Measurements from ENCODE around the gene FRMPD3. TPM values are rescaled to one million over a fixed set of nuclear protein-coding genes. Genes with fewer than 3 reads are reported as not detected.

FRMPD3 gene
- total RNA-seq: 0.09 TPM

DNA sequence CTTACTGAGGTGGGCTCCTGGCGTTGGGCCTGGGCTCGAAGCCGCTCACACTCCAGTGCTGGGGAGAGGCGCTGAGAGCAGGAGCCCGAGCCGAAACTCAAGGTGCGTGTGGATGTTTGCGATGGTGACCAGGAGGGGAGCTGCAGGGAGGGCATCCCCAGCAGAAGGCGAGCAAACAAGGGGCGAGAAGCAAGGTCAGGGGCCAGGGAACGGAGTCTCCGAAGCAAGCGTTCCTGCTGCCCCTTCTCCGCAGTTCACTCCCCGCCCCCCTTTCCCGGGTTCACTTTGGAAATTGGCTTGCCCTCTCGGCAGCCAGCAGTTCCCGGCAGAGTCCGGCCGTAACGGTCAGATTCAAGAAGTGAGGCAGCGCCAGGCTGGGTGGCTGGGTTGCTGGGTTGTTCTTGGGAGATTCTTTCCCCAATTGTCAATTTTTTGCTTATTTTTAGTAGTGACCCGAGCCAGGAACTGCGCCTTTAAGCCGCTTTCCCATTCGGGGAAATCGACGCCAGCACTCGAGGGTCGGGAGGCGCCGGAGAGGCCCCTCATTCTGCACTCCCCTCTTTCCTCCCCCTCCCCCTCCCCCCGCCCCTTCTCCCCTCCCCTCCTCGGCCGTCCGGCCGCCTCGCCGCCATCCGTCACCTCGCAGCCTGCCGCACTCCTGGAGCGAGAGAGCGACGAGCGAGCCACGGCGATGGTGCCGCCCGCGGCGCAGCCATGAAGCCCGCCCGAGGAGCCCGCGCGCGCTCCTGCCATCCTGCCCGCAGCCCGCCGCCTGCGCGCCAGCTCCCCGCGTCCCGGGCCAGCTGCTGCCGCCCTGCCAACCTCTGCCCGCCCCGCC is at the start of gene FRMPD3:
TSS of gene FRMPD3 (plus strand) at position 655 of the 838 bp plus-strand sequence. CDS start 76,937 bp downstream, outside the sequence.
- intact Hi-C loops (cut with DNase I): no loop called here
- DNase-seq (ENCODE audit: low spot score) (no peak), ATAC-seq (no peak)

DNA sequence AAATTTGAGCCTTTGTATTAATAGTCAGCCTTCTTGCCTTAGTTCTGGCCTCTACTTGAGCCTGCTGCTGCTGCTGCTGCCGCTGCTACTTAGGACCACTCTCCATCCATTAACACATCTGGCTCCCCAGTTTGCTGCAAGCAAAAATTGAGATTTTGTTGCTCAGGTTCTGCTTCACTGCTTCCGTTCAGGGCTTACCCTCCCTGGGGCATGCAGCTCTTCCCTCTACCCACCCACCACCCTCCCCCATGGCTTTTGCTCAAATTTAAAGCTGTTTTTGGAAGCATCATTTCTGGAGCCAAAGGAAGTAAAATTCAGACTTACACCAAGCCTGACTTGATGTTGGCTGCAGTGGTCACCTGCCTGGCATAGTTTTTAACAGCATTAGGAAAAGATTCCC is 28.9 kb upstream of the FRMPD3 start:
- intact Hi-C loops (cut with DNase I): no loop called here
- no peak for ATAC-seq
- DNase-seq (ENCODE audit: low spot score): no peak

DNA sequence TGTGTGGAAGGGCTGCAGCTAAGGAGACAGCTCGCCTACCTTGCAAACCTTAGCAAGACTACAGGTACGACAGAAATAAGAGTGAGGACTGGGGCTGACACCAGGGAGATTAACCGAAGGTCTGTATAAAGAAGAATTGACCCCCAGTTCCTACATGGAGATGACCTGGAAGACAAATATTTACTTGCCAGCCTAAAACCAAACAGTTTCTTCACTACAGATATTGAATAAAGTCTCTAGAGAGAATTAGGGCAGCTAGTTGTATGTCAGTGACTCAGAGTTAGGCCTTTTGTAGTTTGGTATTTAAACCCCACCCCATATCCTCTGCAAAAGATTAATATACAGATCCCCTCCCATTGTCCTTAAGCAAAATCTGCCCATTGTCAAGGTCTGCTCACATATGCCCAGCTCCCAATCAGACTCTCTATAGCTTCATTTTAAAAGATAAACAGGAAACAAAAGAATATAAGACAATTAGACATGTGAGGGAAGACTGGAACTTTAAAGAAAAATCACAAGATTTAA is 28.1 kb upstream of the FRMPD3 start:
- DNase-seq (ENCODE audit: low spot score): no peak
- no peak for ATAC-seq
- intact Hi-C loops (cut with DNase I): no loop called here

DNA sequence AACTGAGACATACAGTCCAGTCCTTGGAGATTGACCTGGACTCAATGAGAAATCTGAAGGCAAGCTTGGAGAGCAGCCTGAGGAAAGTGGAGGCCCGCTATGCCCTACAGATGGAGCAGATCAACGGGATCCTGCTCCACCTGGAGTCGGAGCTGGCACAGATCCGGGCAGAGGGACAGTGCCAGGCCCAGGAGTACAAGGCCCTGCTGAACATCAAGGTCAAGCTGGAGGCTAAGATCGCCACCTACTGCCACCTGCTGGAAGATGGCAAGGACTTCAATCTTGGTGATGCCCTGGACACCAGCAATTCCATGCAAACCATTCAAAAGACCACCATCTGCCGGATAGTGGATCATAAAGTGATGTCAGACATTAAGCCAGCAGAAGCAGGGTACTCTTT is 20.4 kb upstream of the FRMPD3 start:
- DNase-seq (ENCODE audit: low spot score) (no peak), ATAC-seq (no peak)

DNA sequence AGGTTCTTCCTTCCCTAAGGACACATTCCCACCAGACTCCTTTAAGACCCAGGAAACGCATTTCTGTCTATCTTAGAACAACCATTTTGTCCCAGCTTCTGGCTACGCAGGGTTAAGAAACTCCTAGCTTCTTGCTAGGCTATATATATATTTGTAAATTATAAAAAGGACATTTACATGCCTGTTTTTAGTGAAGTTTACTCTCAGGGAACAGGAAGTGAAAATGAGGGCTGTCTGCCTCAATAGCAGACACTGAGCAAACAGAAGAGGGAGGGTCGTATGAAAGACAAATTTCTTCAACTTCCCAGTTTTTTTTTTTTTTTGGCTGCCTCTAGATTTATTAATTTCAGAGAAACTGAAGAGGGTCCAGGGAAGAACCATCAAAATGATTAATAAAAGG is 9.3 kb upstream of the FRMPD3 start:
- intact Hi-C loops (cut with DNase I): no loop called here
- ATAC-seq: no peak
- no peak for DNase-seq (ENCODE audit: low spot score)

More for the DNA sequence above, 20.4 kb upstream of the FRMPD3 start:
- intact Hi-C loops (cut with DNase I): no loop called here

DNA sequence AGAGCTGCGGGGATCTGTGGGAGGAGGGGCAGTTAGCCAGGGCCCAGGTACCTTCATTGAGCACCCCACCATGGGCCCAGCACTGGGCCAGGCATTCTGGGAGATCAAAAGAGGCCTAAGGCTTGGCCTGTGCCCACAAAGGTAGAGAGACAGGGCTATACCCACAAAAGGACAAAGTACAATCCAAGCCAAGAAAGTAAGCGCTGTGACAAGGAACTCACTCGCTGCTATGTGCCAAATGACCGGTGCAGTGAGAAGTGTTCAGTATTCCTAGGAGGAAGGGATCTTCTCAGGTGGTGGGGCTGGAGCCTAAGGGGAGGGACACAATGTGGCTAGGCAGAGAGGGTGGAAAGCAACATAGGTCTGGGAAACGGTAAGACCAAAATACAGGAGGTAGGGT is 8.8 kb upstream of the FRMPD3 start:
- ATAC-seq (no peak), DNase-seq (ENCODE audit: low spot score) (no peak)
- intact Hi-C loops (cut with DNase I): no loop called here

GRCh38 chrX:107442914-107443527 is 6.4 kb upstream of the FRMPD3 start:
- ATAC-seq (no peak), DNase-seq (ENCODE audit: low spot score) (no peak)
- intact Hi-C loops (cut with DNase I): no loop called here

GRCh38 chrX:107445146-107445545 is 4.3 kb upstream of the FRMPD3 start:
- ATAC-seq: no peak
- intact Hi-C loops (cut with DNase I): no loop called here
- DNase-seq (ENCODE audit: low spot score): no peak

DNA sequence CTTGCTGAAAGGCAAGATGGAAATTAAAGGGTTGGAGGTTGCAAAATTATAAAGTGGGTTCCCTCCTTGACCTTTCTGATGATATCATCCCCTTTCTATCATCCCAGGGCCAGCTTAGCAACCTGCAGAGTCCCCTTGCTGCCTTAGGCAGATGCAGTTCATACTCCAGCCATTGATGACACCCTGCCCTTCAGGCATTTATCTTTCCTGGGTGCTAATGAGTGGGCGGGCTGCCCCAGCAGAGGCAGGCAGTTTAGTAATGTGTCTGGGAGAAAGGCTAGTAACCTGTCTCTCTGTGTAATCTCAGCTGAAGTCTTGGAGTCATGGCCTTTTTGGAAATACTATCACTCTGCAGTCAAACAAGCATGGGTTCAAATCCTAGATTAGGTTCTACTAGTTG is 3.8 kb upstream of the FRMPD3 start:
- intact Hi-C loops (cut with DNase I): no loop called here

DNA sequence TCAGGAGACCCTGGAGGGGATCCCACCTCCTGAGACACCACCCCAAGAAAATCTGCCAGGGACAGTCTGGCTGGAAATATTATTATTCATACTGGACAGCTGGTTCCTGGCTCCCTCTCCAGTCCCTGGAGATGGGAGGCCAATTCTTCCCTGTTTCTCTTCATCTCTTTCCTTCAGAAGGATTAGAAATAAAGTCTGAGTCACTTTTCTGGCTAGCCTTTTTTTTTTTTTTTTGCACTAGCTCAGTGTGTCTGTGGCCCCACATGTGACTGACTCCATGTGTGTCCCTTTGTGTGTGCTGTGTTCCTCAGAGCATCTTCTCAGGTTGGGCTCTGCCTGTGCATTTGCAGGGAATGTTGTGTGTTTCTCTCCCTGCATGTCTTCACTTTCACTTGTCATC is 1.8 kb upstream of the FRMPD3 start:
- ATAC-seq (no peak), DNase-seq (ENCODE audit: low spot score) (no peak)
- intact Hi-C loops (cut with DNase I): no loop called here

More for the DNA sequence above, 3.8 kb upstream of the FRMPD3 start:
- ATAC-seq (no peak), DNase-seq (ENCODE audit: low spot score) (no peak)

- intact Hi-C loops (cut with DNase I): no loop called here
- ATAC-seq: no peak
Observed at GRCh38 chrX:107448625-107448997, 841 bp upstream of the FRMPD3 start.

GRCh38 chrX:107450823-107451509 is 1.5 kb downstream of the FRMPD3 start:
- intact Hi-C loops (cut with DNase I): no loop called here
- DNase-seq (ENCODE audit: low spot score) (no peak), ATAC-seq (peak; percentile 17)

More at GRCh38 chrX:107448625-107448997, 841 bp upstream of the FRMPD3 start:
- DNase-seq (ENCODE audit: low spot score): no peak

DNA sequence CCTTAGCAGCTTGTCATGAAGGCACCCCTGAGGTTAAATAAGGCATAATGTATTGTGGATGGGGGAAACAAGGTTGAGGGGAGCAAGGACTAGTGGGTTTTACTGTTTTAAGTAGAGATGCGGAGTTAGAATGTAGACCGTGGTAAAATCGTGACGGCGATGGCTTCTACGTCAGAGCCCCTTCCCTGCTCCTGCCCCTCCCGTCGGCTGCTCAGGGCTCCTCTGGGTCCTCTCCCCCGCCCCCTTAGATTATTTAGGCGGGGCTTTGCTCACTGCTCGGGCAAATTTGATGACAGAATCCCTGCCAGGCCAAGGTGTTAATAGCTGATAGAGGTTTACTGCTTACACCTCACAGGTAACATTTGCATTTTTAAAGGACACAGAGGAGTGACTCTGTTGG is 2.3 kb downstream of the FRMPD3 start:
- DNase-seq (ENCODE audit: low spot score) (no peak), ATAC-seq (no peak)
- intact Hi-C loops (cut with DNase I): no loop called here

GRCh38 chrX:107452581-107452980 is 3.1 kb downstream of the FRMPD3 start:
- ATAC-seq: no peak
- DNase-seq (ENCODE audit: low spot score): no peak
- intact Hi-C loops (cut with DNase I): no loop called here

DNA sequence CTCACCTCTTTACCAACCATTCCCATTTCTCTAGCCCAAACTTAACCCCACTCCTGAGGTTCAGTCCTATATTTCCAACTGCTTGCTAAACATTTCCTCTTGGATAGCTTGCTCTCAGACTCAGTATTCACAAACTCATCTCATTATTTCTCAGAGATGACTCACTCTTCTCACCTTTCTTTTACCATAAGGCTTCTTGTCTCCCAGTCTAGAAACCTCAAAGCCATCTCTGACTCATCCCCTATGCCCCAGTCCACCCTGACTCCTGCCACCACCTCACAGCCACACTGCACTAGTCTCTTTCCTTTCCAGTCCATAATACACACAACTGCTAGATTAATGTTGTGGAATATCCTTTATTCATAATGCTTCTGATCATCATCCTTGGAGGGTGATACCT is 4.8 kb downstream of the FRMPD3 start:
- intact Hi-C loops (cut with DNase I): no loop called here
- DNase-seq (ENCODE audit: low spot score) (no peak), ATAC-seq (no peak)

DNA sequence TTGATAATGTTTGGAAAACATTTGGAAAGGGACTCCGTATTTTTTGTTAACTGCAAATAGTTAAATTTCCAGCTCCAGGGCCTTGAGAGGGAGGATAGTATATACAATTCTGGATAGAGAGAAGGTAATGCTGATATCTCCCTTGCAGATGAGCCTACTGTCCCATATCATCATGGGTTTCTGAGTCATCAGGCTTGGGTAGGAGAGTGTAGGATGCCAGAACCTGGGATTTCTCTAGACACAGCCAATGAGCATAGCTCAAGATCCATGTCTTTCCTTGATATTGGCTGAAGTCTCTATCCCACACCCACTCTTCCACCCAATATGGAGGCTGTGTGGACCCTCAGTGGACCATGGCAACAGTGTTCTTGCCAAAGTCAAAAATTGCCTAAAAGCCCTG is 7.8 kb downstream of the FRMPD3 start:
- intact Hi-C loops (cut with DNase I): no loop called here
- ATAC-seq (no peak), DNase-seq (ENCODE audit: low spot score) (no peak)

DNA sequence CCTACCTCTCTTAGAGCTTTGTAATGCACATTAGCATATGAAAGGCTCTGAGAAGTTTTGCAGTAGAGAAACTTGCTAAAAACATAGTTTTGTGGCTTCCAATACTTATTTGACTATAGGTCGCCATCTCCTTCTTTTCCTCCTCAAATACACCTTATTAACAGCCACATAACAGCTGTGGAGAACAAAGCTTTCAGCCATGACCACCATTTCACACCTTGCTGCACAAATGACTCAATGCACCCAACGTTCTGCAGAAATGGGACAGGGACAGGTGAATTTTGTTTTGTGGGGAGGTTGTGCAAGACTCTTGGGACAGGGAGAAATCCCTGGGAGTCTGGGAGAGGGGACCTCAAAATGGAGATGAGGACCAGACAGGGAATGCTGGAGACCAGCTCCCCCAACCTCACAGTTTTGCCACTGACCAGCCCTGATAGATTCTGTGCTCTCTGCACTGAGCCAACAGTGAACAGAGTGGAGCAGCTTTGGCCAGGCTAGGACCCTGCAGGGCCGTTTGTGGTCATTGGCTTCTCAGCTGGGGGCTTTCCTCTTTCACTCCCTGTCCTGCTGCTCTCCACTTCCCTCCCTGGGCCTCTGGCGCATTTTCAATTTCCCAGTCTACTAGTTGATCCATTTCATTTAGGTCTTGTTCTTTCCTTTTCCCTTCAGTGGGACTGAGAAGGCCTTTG is 16.6 kb downstream of the FRMPD3 start:
- DNase-seq (ENCODE audit: low spot score): no peak
- ATAC-seq: no peak
- intact Hi-C loops (cut with DNase I): no loop called here

DNA sequence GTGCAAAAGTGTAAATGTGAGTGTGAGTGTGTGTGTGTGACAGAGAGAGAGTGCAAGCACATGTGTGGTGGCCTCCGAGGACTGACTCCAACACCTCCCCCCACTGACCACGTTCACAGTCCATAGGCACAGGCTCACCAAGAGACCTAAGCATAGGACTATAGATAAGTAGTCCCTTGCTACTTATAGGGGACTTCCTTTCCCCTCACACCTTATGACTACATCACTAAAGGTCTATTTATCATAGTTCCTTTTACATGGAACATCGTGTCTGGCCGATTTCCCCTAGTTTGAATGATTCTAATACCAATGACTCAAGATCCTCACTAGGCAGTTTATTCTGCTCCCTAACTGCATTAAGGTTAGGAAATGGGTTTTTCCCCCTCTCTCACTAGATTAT is 17.8 kb downstream of the FRMPD3 start:
- ATAC-seq (no peak), DNase-seq (ENCODE audit: low spot score) (no peak)
- intact Hi-C loops (cut with DNase I): no loop called here

DNA sequence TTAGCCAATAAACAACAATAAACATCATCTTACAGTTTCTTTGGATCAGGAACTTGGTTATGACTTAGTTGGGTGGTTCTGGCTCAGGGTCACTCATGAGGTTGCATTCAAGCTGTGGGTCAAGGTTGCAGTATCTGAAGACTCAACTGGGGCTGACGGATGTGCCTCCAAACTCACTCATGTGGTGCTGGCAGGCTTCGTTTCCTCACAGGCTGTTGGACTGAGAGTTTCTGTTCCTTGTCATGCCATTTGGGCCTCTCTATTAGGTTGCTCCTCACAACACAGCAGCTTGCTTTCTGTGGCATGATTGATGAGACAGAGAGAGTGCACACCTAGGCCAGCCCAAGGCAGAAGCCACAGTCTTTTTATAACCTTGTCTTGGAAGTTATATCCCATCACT is 20.7 kb downstream of the FRMPD3 start:
- ATAC-seq: no peak
- DNase-seq (ENCODE audit: low spot score): no peak
- intact Hi-C loops (cut with DNase I): no loop called here
